Thymus (tissue), 11 donors: Measurements from ENCODE around the gene ETV6. TPM values are rescaled to one million over a fixed set of nuclear protein-coding genes. Genes with fewer than 3 reads are reported as not detected.

ENCODE experiments used
- DNase-seq, 9 donors: peaks; one replicate each; pipeline ENCODE4 v3.0.0-alpha.2; 2013; ENCODE audit warnings: low spot score in 9 of 9, low read depth in 6 of 9, missing footprints in 1 of 9
- H3K27ac ChIP-seq, 2 donors: one replicate each; pipeline ENCODE4 v1.5.1; 2013; ENCODE audit warnings: control low read depth in 1 of 2, low read depth in 1 of 2, low read length in 1 of 2, mild to moderate bottlenecking in 1 of 2, moderate library complexity in 1 of 2
- H3K27me3 ChIP-seq, 2 donors: one replicate each; pipeline ENCODE4 v1.5.1; 2013; ENCODE audit warnings: low read length in 1 of 2; ENCODE audit not compliant: control insufficient read depth in 2 of 2, insufficient read depth in 1 of 2
- H3K36me3 ChIP-seq, 2 donors: one replicate each; pipeline ENCODE4 v1.5.1; 2013; ENCODE audit warnings: low read length in 1 of 2, mild to moderate bottlenecking in 1 of 2, moderate library complexity in 1 of 2; ENCODE audit not compliant: control insufficient read depth in 2 of 2, insufficient read depth in 2 of 2
- H3K4me1 ChIP-seq, 2 donors: one replicate each; pipeline ENCODE4 v1.5.1; 2013; ENCODE audit warnings: low read length in 2 of 2; ENCODE audit not compliant: control insufficient read depth in 2 of 2, insufficient read depth in 2 of 2
- H3K4me3 ChIP-seq, 2 donors: one replicate each; pipeline ENCODE4 v1.5.1; 2013; ENCODE audit warnings: low read length in 2 of 2, control low read depth in 1 of 2, mild to moderate bottlenecking in 1 of 2
- H3K9me3 ChIP-seq, 2 donors: one replicate each; pipeline ENCODE4 v1.5.1; 2013; ENCODE audit warnings: low read length in 1 of 2, mild to moderate bottlenecking in 1 of 2; ENCODE audit not compliant: control insufficient read depth in 2 of 2, insufficient read depth in 1 of 2
- WGBS: extraction: QIAGEN DNeasy Blood & Tissue Kit; methylation state at CpG from one replicate; pipeline ENCODE4 v1.1.7; 2013; 5-methylcytosine and 5-hydroxymethylcytosine counted together
- polyA plus RNA-seq: library from polyadenylated mRNA; stranded (reverse); fragments of 200-250 nt; gene quantifications from one replicate; pipeline ENCODE4 v1.2.3, GENCODE V29; 2013
- total RNA-seq: library from RNA; stranded (reverse); fragments of 120-200 nt; gene quantifications from one replicate; pipeline ENCODE4 v1.2.4, GENCODE V29; 2013
- donor health status: healthy.

Gene ETV6
- total and polyA plus RNA-seq, 2 donors = 15.0 to 18.3 TPM

DNA sequence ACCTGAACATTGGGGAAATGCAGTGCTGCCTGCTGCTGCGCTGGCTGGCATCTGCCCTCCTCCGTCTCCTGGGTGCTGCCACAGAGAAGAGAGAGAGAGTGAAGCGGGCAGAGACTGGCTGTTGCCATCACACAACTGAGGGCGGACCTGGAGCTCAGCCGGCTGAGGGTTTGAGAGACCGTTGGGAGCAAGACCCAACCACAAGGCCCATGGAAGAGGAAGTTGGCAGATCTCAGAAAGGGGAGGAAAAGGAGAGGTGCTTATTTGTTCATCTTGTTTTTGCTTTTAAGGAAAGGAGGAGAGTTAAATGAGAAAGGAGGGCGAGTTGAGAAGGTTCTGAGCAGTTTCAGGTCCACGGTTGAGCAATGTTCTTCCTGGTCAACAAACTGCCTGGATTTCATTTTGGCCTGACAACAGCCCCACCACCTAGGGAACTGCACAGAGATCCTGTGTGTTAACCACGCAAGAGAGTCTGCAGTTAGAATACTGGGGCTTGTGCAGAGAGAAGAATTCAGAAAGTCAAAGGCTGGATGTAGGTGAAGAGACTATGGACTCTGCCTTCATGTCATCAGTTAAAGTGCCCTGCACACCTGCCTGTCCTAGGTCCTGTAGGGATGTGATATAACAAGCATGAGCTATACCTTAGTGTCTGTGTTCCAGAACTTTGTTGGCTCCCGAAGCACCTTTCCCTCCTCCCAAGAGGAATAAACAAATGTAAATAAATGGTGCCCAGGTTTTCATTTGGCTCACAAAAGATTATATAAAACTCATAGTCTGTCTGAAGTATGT is 124.6 kb downstream of the ETV6 start:
- Histone ChIP-seq H3K36me3 (peaks cover 11 to 49% of the 10 kb centered on the region in 2 donors), H3K4me1 (peaks cover 44 to 81% of the 10 kb centered on the region in 2 donors), H3K27me3 (no peaks in the 10 kb centered on the region), H3K4me3 (peak overlapping the region in 1 of 2 donors; percentile 20), H3K9me3 (no peaks in the 10 kb centered on the region), H3K27ac (peak overlapping the region; percentile 37 to 79)
- WGBS = 12% methylated on average over 10 of the region's 10 CpGs
- peak in 1 of 9 donors; percentile 75 for DNase-seq

DNA sequence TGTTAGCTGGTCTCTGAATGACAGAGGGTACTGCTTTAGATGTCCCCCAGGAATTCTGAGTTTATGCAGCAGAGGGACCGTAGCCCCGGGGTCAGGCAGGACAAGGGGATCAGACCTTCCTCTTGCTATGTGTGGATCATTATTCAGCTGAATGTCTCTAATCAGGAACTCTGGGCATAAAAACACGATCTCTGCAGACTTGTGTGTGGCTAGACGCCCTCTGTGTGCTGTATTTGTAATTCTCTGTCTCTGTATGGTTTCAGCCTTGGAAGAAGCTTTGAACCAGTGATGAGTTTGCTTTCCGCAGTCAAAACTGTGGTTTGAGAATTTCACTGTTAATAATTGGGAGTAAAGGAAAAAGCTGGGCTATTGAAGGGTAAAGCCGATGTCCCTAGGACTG is 125.3 kb downstream of the ETV6 start:
- H3K4me3 ChIP-seq = no peak overlapping the region
- 48% methylated on average over 6 of the region's 6 CpGs for WGBS
- no peaks in the 10 kb centered on the region for H3K27me3 ChIP-seq
- H3K9me3 ChIP-seq = no peaks in the 10 kb centered on the region
- peaks cover 11 to 45% of the 10 kb centered on the region in 2 donors for H3K36me3 ChIP-seq
- no peak for DNase-seq
- peaks cover 41 to 77% of the 10 kb centered on the region in 2 donors for H3K4me1 ChIP-seq
- H3K27ac ChIP-seq = peak overlapping the region in 1 of 2 donors; percentile 79

DNA sequence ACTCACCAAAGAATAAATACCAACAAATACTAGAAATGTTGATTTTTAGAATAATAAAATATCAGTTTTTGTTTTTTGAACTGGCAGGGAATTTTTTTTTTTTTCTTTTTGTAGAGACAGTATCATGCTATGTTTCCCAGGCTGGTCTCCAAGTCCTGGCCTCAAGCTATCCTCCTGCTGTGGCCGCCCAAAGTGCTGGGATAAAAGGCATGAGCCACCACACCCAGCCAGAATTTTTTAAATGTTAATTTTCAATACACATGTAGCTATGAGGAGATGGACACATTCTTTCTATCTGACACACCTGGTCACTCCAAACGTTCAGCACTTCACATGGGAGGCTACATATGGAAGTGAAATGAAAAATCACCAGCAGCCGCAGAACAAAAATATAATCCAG is 126.8 kb downstream of the ETV6 start:
- peaks cover 39 to 70% of the 10 kb centered on the region in 2 donors for H3K4me1 ChIP-seq
- WGBS = 95% methylated on average over 3 of the region's 3 CpGs
- no peaks in the 10 kb centered on the region for H3K27me3 ChIP-seq
- no peak for DNase-seq
- peaks cover 11 to 32% of the 10 kb centered on the region in 2 donors for H3K36me3 ChIP-seq
- no peak overlapping the region for H3K27ac ChIP-seq
- no peak overlapping the region for H3K4me3 ChIP-seq
- no peaks in the 10 kb centered on the region for H3K9me3 ChIP-seq

DNA sequence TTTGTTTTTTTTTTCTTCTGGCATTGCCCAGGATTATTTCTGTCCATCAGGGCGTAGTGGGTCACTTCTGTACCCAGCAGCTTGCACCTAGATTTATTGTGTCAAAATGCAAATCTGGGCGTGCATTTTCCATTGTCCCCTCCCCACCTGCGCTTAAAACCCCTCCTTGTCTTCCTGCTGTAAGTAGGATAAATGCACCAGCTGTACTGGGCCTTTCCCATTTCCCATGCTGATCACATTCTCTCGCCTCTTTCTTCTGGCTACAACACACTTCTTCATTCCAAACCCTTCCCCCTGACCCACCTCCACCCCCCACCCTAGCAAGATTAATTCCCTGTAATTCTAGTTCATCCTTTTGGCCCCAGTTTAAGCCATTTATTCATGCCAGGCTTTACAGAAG is 128.0 kb downstream of the ETV6 start:
- Histone ChIP-seq H3K36me3 (peaks cover 11 to 32% of the 10 kb centered on the region in 2 donors), H3K4me3 (no peak overlapping the region), H3K27me3 (no peaks in the 10 kb centered on the region), H3K9me3 (no peaks in the 10 kb centered on the region), H3K4me1 (peaks cover 36 to 60% of the 10 kb centered on the region in 2 donors), H3K27ac (peak overlapping the region in 1 of 2 donors; percentile 0)
- 98% methylated on average over 4 of the region's 4 CpGs for WGBS
- no peak for DNase-seq

DNA sequence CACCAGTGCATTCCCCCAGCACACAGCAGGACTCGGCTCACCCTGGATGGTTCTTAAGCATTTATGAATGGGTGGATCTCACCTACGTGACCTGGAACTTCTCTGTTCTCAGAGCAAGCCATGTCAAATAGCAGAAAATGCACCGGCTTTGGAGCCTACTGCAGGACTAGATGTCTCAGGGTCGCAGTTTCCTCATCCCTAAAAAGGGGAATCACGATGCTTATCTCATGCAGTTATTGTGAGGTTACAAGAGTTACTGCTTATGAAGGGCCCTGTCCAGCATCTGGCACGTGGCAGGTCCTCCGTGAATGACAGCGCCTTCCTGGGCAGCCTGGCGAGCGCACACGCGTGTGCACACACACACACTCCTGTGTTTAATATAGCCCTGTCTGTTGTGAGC is 128.5 kb downstream of the ETV6 start:
- 92% methylated on average over 12 of the region's 12 CpGs for WGBS
- H3K4me3 ChIP-seq = no peak overlapping the region
- no peaks in the 10 kb centered on the region for H3K27me3 ChIP-seq
- peaks cover 11 to 32% of the 10 kb centered on the region in 2 donors for H3K36me3 ChIP-seq
- H3K4me1 ChIP-seq = peaks cover 36 to 61% of the 10 kb centered on the region in 2 donors
- no peak for DNase-seq
- peak overlapping the region in 1 of 2 donors; percentile 67 for H3K27ac ChIP-seq
- H3K9me3 ChIP-seq = no peaks in the 10 kb centered on the region

DNA sequence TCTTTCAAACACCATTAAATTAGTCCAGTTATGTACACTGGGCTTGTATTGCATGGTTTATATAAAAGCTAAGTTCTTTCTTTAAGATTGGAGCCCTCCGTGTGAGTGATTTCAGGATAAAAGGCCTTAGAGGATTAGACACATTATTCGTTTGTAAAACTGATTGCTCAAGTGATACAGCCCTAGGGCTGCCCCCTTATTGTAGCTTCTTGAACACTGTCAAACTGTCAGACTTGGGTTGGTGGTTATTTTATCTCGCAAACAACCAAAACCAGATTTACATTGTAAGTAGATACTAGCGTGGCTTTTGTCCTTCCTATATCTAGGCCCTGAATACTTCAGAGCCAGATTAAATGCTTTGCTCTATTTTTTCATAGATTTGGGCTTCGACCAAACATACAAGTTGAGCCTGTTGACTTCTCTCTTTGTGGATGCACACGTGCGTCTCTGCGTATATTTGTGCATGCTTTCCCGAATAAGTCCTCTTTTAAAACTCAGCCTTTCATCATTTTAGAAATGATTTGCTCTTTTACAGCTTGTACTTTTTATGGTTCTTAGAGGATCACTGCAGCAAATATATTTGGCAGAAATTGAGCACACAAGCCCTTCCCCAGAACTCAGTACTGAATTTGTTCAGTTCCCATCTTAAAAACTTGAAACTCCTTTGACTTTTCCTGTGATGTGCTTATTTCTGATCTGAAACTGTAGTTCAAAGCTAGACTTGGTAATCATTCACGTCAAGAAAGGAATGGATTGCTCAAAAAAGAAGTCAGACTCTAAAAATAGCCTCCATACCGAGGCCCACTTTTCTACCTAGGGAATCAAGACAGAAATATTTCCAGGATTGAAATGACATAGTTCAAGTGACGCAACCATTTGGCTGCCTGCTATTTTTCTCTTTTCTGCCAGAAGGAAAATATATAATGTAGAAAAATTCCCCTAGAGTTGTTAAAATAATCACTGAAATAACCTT is 129.5 kb downstream of the ETV6 start:
- no peaks in the 10 kb centered on the region for H3K9me3 ChIP-seq
- H3K27ac ChIP-seq = peak overlapping the region in 1 of 2 donors; percentile 67
- no peaks in the 10 kb centered on the region for H3K27me3 ChIP-seq
- peaks cover 11 to 32% of the 10 kb centered on the region in 2 donors for H3K36me3 ChIP-seq
- DNase-seq = no peak
- H3K4me1 ChIP-seq = peaks cover 32 to 57% of the 10 kb centered on the region in 2 donors
- WGBS = 56% methylated on average over 12 of the region's 12 CpGs
- no peak overlapping the region for H3K4me3 ChIP-seq

DNA sequence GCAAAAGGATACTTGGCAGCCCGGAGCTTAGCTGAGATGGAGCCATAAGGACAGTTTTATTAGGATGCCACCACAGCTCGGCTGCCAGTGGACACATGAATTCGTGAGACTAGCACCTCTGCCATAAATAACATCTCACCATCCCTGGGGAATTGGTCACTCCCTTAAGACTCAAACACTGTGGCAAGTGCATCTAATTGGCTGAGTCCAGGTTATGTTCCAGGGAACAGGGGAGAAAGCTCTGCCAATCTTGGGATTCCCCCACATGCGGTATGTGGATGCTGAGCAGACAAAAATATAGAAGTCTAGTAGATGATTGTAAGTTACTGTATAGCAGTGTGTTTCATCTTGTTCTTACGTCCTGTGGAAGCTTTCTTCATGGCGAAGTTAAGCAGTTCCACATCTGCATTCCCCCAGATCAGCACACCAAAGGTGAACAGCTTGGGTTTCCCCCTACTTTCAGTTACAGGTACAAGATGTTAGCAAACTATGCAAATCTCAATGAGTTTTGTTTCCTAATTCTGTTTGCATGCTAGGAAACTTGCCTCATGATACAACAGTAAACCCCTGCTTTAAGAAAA is 131.1 kb downstream of the ETV6 start:
- DNase-seq = no peak
- Histone ChIP-seq H3K4me1 (peaks cover 24 to 41% of the 10 kb centered on the region in 2 donors), H3K4me3 (no peak overlapping the region), H3K36me3 (peaks cover 10 to 18% of the 10 kb centered on the region in 2 donors), H3K27ac (peak overlapping the region in 1 of 2 donors; percentile 3), H3K9me3 (no peaks in the 10 kb centered on the region), H3K27me3 (no peaks in the 10 kb centered on the region)
- WGBS = 79% methylated on average over 6 of the region's 6 CpGs

DNA sequence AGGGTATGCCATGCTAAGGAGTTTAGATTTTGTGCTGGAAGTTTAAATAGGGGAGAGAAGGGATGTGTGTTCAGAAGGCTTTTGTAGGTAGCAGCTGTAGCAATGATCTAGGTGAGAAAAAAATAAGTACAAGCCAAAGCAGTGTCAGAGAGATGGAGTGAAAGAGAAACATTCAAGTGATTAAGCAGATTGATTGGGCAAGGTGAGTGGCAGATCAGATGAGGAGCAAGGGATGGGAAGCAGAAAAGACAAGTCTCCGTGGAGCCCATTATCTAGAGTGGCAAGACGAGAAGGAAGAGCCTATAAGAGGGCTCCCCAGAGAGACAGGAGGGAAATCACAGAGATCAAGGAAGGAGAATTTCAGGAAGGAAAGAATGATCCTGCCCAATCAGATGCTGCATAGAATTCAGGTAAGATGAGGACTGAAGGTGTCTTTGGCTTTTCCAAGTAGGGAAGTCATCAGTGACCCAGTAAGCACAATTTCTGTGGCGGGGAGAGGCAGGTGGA is 133.5 kb downstream of the ETV6 start:
- Histone ChIP-seq H3K27ac (no peak overlapping the region), H3K4me1 (peaks cover 22 to 28% of the 10 kb centered on the region in 2 donors), H3K27me3 (no peaks in the 10 kb centered on the region), H3K4me3 (no peak overlapping the region), H3K36me3 (peaks cover 3 to 6% of the 10 kb centered on the region in 2 donors), H3K9me3 (no peaks in the 10 kb centered on the region)
- DNase-seq = no peak
- WGBS = 88% methylated on average over 3 of the region's 3 CpGs
